ENCODE results near the gene C5orf52. TPM values are rescaled to one million over a fixed set of nuclear protein-coding genes. Genes with fewer than 3 reads are reported as not detected.

The C5orf52 gene
- total and polyA plus RNA-seq, 7 donors = not detected

DNA sequence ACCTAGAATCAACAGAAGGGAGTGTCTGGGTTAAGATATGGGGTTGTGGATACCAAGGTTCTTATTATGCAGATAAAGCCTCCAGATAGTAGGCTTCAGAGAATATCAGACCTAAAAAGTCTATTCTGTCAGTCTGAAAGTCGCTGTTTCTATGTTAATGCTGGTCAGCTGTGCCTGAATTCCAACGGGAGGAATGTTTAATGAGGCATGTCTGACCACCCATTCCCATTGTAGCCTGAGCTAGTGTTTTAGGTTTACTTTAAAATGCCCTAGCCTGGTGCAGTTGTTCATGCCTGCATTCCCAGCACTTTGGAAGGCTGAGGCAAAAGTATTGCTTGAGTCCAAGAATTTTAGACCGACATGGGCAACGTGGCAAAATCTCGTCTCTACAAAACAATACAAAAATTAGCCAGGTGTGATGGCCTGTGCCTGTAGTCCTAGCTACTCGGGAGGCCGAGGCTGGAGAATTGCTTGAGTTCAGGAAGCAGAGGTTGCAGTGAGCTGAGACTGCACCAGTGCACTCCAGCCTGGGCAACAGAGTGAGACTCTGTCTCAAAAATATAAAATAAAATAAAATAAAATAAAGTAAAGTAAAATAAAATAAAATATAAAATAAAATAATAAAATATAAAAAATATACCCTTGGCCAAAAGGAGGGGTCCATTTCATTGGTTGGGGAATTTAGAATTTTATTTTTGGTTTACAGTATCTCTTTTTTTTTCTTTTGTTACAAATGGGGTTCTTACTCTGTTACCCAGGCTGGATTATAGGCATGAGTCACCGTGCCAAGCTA, 11.3 kb upstream of the C5orf52 start:
- Histone ChIP-seq H3K27ac (no peak overlapping the region), H3K4me1 (no peaks in the 10 kb centered on the region), H3K9me3 (peaks cover 22% of the 10 kb centered on the region), H3K4me3 (no peak overlapping the region), H3K36me3 (ENCODE audit: insufficient read depth in 1 of 2, low read depth in 1 of 2) (no peaks in the 10 kb centered on the region), H3K27me3 (ENCODE audit: insufficient read depth in 3 of 3, low read length in 2 of 3) (no peaks in the 10 kb centered on the region)
- intact Hi-C loops (cut with DNase I) = no loop called here
- whole genome bisulfite sequencing, 3 donors = 41 to 54% (median 49%) methylated on average over 8 of the region's 8 CpGs
- ATAC-seq (no peak), DNase-seq (no peak)
- TF ChIP-seq, protein P1, sequence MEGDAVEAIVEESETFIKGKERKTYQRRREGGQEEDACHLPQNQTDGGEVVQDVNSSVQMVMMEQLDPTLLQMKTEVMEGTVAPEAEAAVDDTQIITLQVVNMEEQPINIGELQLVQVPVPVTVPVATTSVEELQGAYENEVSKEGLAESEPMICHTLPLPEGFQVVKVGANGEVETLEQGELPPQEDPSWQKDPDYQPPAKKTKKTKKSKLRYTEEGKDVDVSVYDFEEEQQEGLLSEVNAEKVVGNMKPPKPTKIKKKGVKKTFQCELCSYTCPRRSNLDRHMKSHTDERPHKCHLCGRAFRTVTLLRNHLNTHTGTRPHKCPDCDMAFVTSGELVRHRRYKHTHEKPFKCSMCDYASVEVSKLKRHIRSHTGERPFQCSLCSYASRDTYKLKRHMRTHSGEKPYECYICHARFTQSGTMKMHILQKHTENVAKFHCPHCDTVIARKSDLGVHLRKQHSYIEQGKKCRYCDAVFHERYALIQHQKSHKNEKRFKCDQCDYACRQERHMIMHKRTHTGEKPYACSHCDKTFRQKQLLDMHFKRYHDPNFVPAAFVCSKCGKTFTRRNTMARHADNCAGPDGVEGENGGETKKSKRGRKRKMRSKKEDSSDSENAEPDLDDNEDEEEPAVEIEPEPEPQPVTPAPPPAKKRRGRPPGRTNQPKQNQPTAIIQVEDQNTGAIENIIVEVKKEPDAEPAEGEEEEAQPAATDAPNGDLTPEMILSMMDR (IDR thresholded peaks at IDR 0.05) = no peak

DNA sequence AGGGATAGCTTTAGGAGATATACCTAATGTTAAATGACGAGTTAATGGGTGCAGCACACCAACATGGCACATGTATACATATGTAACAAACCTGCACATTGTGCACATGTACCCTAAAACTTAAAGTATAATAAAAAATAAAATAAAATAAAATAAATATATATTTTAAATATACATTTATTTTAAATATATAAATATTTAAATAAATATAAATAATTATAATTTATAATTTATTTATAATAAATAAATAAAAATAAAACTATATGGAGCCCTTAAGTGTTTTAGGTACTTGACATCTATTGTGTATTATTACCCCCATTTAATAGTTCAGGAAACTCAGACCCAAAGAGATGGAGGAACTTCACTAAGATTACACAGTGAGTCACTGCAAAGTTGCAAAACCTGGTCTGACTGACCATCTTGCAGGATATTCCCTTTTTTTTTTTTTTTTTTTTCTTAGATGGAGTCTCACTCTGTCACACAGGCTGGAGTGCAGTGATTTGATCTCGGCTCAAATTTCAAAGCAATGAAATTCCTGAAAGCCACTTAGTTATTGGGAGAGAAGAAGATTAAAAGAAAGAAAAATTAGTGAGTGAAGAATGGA, 5.8 kb upstream of the C5orf52 start:
- 71 to 82% (median 73%) methylated on average over 2 of the region's 2 CpGs for WGBS, 3 donors
- ATAC-seq = no peak
- H3K27me3 ChIP-seq (ENCODE audit: insufficient read depth in 3 of 3, low read length in 2 of 3) = peaks cover 0 to 9% (median 0%) of the 10 kb centered on the region in 3 donors
- no peak overlapping the region for H3K4me3 ChIP-seq
- DNase-seq = no peak
- peaks cover 5% of the 10 kb centered on the region for H3K9me3 ChIP-seq
- H3K36me3 ChIP-seq (ENCODE audit: insufficient read depth in 1 of 2, low read depth in 1 of 2) = no peaks in the 10 kb centered on the region
- no peak overlapping the region for H3K27ac ChIP-seq
- peaks cover under 1% of the 10 kb centered on the region for H3K4me1 ChIP-seq
- TF ChIP-seq, protein P1 (IDR thresholded peaks at IDR 0.05) = no peak
- intact Hi-C loops (cut with DNase I) = no loop called here

DNA sequence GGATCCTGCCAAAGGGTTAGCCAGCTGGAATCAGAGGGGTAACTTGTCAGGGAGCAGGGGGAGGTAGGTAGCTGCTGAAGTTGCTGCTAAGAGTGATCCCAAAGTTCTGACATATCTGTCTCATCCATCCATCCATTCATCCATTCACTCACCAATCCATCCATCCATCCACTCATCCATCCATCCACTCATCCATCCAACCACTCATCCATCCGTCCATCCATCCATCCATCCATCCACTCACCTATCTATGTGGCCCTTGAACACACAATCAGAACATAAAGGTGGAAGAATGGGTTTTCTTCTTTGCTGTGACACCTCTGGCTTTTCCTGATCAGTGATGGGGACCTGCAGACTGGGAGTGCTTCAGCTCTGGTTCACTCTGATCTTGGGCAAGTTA, 3.0 kb upstream of the C5orf52 start:
- ATAC-seq = no peak

DNA sequence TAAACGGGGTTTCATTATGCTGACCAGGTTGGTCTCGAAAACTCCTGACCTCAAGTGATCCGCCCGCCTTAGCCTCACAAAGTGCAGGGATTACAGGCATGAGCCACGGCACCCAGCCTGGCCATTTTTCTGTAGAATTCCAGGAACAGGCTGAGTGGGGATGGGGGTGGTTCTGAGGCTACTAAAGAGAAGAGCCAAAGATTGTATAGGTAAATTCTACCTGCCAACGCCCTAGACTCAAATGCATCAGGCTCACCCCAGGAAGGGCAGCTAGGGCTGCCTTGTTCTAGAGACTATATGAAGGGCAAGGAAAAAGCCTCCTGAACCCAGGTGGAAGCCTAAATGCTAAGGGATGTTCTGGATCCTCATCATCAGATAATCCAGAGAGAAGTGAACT, 1.6 kb upstream of the C5orf52 start:
- intact Hi-C loops (cut with DNase I) = no loop called here
- no peak overlapping the region for H3K4me3 ChIP-seq
- TF ChIP-seq, protein P1 (IDR thresholded peaks at IDR 0.05) = no peak
- WGBS, 3 donors = 96 to 98% (median 97%) methylated on average over 6 of the region's 6 CpGs
- no peaks in the 10 kb centered on the region for H3K36me3 ChIP-seq (ENCODE audit: insufficient read depth in 1 of 2, low read depth in 1 of 2)
- peaks cover 6% of the 10 kb centered on the region for H3K4me1 ChIP-seq
- ATAC-seq (no peak), DNase-seq (no peak)
- no peak overlapping the region for H3K27ac ChIP-seq
- H3K27me3 ChIP-seq (ENCODE audit: insufficient read depth in 3 of 3, low read length in 2 of 3) = peaks cover 0 to 26% (median 10%) of the 10 kb centered on the region in 3 donors
- no peaks in the 10 kb centered on the region for H3K9me3 ChIP-seq

More for the DNA sequence above, 3.0 kb upstream of the C5orf52 start:
- intact Hi-C loops (cut with DNase I) = no loop called here
- Histone ChIP-seq H3K27ac (no peak overlapping the region), H3K4me3 (no peak overlapping the region), H3K27me3 (ENCODE audit: insufficient read depth in 3 of 3, low read length in 2 of 3) (peaks cover 0 to 26% (median 10%) of the 10 kb centered on the region in 3 donors), H3K4me1 (peaks cover 6% of the 10 kb centered on the region), H3K9me3 (no peaks in the 10 kb centered on the region), H3K36me3 (ENCODE audit: insufficient read depth in 1 of 2, low read depth in 1 of 2) (no peaks in the 10 kb centered on the region)
- 92 to 100% (median 96%) methylated on average over 1 of the region's 1 CpG for WGBS, 3 donors
- TF ChIP-seq, protein P1 (IDR thresholded peaks at IDR 0.05) = no peak
- DNase-seq = no peak

Measured in psoas muscle (tissue), 8 donors.